ENCODE results near the gene SETD5. TPM values are rescaled to one million over a fixed set of nuclear protein-coding genes. Genes with fewer than 3 reads are reported as not detected.

The SETD5 gene
- total and polyA plus RNA-seq, 12 donors: 10.8 to 64.7 (median 55.6) TPM

DNA sequence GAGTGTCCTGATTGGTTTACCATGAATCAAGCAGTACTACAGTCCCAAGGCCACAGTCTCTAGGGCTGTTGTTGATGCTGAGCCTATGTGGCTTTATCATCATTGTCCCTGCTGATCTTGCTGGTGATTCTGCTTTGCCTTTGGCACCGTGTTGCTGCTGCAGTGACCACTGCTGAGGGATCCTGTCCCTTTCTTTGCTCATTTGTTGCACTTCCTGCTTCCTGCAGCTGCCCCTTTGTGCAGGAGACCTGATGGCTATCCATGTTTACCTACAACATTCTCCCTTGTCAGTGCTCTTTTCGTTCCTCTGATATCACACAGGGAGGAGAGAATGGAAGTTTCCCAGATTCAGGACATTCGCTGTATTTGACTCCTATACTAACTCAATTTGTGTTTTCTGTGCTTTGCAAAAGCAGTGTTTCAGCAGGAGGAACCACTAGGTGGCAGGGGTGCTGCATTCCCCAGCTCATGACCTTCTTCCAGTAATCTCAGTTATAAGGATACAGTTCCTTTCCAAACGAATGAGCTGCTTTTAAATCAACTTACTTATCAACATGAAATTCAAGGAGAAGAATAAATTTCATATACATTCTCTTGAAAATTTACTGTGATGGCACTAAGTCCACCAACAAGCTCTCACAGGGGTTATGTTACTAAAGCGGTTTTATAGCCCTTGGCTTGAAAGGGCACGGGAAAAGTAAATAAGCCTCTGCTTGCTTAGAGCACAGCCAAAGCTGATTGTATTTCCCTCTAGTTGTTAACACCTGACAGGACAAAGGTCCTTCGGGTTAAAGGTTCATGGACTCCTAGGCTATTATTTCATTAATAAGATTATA is 44.3 kb upstream of the SETD5 start:
- 29 to 30% methylated on average over 7 of the region's 7 CpGs for WGBS, 2 donors
- Histone ChIP-seq H3K27me3 (no peaks in the 10 kb centered on the region), H3K27ac (no peak overlapping the region), H3K4me3 (no peak overlapping the region), H3K9me3 (no peaks in the 10 kb centered on the region), H3K4me1 (peaks cover 0 to 14% (median 4%) of the 10 kb centered on the region in 9 donors), H3K36me3 (peaks cover 0 to 7% (median 0%) of the 10 kb centered on the region in 9 donors)
- peak; percentile 61 to 87 (median 80) for ATAC-seq
- DNase-seq: peak; percentile 45 to 70
- TF ChIP-seq CTCF (IDR thresholded peaks at IDR 0.05): peak; percentile 77 to 95 (median 88)
- intact Hi-C loops (cut with DNase I): loop anchor here in 5 of 10 donors (5.0 to 10.0 kb wide), 3 partner anchors 69 to 292 kb away; partner anchors contain the start of gene MTMR14 (in 1 of the 5)

GRCh38 chr3:9361691-9362388 is 35.6 kb upstream of the SETD5 start:
- ATAC-seq: no peak
- peak overlapping the region in 3 of 10 donors; percentile 83 to 95 (median 88) for H3K27ac ChIP-seq
- H3K27me3 ChIP-seq: no peaks in the 10 kb centered on the region
- H3K4me3 ChIP-seq: peak overlapping the region in 9 of 10 donors; percentile 40 to 90 (median 72)
- no peak for DNase-seq
- WGBS, 2 donors: 54 to 59% methylated on average over 5 of the region's 5 CpGs
- H3K9me3 ChIP-seq: no peaks in the 10 kb centered on the region
- H3K4me1 ChIP-seq: peaks cover 0 to 31% (median 19%) of the 10 kb centered on the region in 9 donors
- intact Hi-C loops (cut with DNase I): loop anchor here in 5 of 10 donors (2.0 to 5.0 kb wide), 5 partner anchors 35 to 75 kb away; partner anchors contain the start of gene SETD5 (in 4 of the 5)
- peaks cover 0 to 26% (median 15%) of the 10 kb centered on the region in 9 donors for H3K36me3 ChIP-seq
- TF ChIP-seq CTCF (IDR thresholded peaks at IDR 0.05): no peak

- WGBS, 2 donors: 1 to 2% methylated on average over 46 of the region's 46 CpGs
- peak within 1 kb of the TSS; percentile 23 to 95 (median 90) for H3K27ac ChIP-seq
- peak; percentile 97 to 100 (median 99) for ATAC-seq
- no peak for TF ChIP-seq CTCF (IDR thresholded peaks at IDR 0.05)
- no peaks in the 10 kb centered on the region for H3K27me3 ChIP-seq
- peak; percentile 90 for DNase-seq
- H3K9me3 ChIP-seq: no peaks in the 10 kb centered on the region
- intact Hi-C loops (cut with DNase I): loop anchor here in 5 of 10 donors (2.0 to 5.0 kb wide), 5 partner anchors 34 to 74 kb away; partner anchors contain the start of gene SETD5 (in 4 of the 5)
- H3K4me3 ChIP-seq: peak within 1 kb of the TSS; percentile 40 to 90 (median 71)
- peaks cover 0 to 37% (median 20%) of the 10 kb centered on the region in 9 donors for H3K36me3 ChIP-seq
- peaks cover 0 to 31% (median 19%) of the 10 kb centered on the region in 9 donors for H3K4me1 ChIP-seq
Measured at GRCh38 chr3:9362731-9363530, 34.5 kb upstream of the SETD5 start, which contains the start of gene THUMPD3. Gene THUMPD3, plus strand, starts transcription at chr3:9363054. Its CDS starts 2,015 bp downstream, at chr3:9365069.
